ENCODE data around the gene LY6G6D. TPM values are rescaled to one million over a fixed set of nuclear protein-coding genes. Genes with fewer than 3 reads are reported as not detected.

LY6G6D gene
- total RNA-seq, 3 donors from 2014 or later (not counting 1 experiment from before 2014, with no cell fraction given), result 0.94 TPM; not detected in 2

GRCh38 chr6:31686483-31686882 is 28.7 kb upstream of the LY6G6D start:
- Histone ChIP-seq H3K36me3 (ENCODE audit: control insufficient read depth, insufficient read depth, low read length) (peaks cover 46% of the 10 kb centered on the region), H3K9me3 (ENCODE audit: control insufficient read depth, insufficient read depth, low read length) (no peaks in the 10 kb centered on the region), H3K4me1 (ENCODE audit: control insufficient read depth, insufficient read depth, low read length) (peaks cover 14% of the 10 kb centered on the region), H3K4me3 (ENCODE audit: low read length) (no peak overlapping the region), H3K27ac (ENCODE audit: low read length) (no peak overlapping the region), H3K27me3 (ENCODE audit: control insufficient read depth, insufficient read depth, low read length) (no peaks in the 10 kb centered on the region)
- no peaks in the 10 kb centered on the region for H3K9me3 Mint-ChIP-seq
- no peaks in the 10 kb centered on the region for H3K36me3 Mint-ChIP-seq
- no peak overlapping the region for H3K4me3 Mint-ChIP-seq
- ATAC-seq, result no peak
- no peak for DNase-seq
- WGBS (ENCODE audit: insufficient coverage), result 92% methylated on average over 5 of the region's 5 CpGs
- intact Hi-C loops (cut with micrococcal nuclease), result no loop called here
- peak overlapping the region in 1 of 2 donors; percentile 26 for H3K27ac Mint-ChIP-seq
- H3K27me3 Mint-ChIP-seq (ENCODE audit: low read depth in 2 of 2), result no peaks in the 10 kb centered on the region
- no peak for TF ChIP-seq CTCF (IDR thresholded peaks at IDR 0.05)
- peaks cover 3 to 10% of the 10 kb centered on the region in 2 donors for H3K4me1 Mint-ChIP-seq

GRCh38 chr6:31687321-31687720 is 27.8 kb upstream of the LY6G6D start:
- Mint-ChIP-seq H3K4me3 (no peak overlapping the region), H3K9me3 (no peaks in the 10 kb centered on the region), H3K36me3 (no peaks in the 10 kb centered on the region), H3K27me3 (ENCODE audit: low read depth in 2 of 2) (no peaks in the 10 kb centered on the region), H3K27ac (no peak overlapping the region), H3K4me1 (peaks cover 0 to 7% of the 10 kb centered on the region in 2 donors)
- Histone ChIP-seq H3K36me3 (ENCODE audit: control insufficient read depth, insufficient read depth, low read length) (peaks cover 52% of the 10 kb centered on the region), H3K4me3 (ENCODE audit: low read length) (no peak overlapping the region), H3K9me3 (ENCODE audit: control insufficient read depth, insufficient read depth, low read length) (no peaks in the 10 kb centered on the region), H3K27ac (ENCODE audit: low read length) (no peak overlapping the region), H3K4me1 (ENCODE audit: control insufficient read depth, insufficient read depth, low read length) (peaks cover 10% of the 10 kb centered on the region), H3K27me3 (ENCODE audit: control insufficient read depth, insufficient read depth, low read length) (no peaks in the 10 kb centered on the region)
- 94% methylated on average over 8 of the region's 8 CpGs for WGBS (ENCODE audit: insufficient coverage)
- intact Hi-C loops (cut with micrococcal nuclease), result no loop called here
- DNase-seq (no peak), ATAC-seq (no peak)
- no peak for TF ChIP-seq CTCF (IDR thresholded peaks at IDR 0.05)

- no peak for DNase-seq
- Histone ChIP-seq H3K36me3 (ENCODE audit: control insufficient read depth, insufficient read depth, low read length) (peaks cover 60% of the 10 kb centered on the region), H3K4me3 (ENCODE audit: low read length) (no peak overlapping the region), H3K27me3 (ENCODE audit: control insufficient read depth, insufficient read depth, low read length) (no peaks in the 10 kb centered on the region), H3K27ac (ENCODE audit: low read length) (no peak overlapping the region), H3K4me1 (ENCODE audit: control insufficient read depth, insufficient read depth, low read length) (peaks cover 5% of the 10 kb centered on the region), H3K9me3 (ENCODE audit: control insufficient read depth, insufficient read depth, low read length) (no peaks in the 10 kb centered on the region)
- Mint-ChIP-seq H3K36me3 (no peaks in the 10 kb centered on the region), H3K27me3 (ENCODE audit: low read depth in 2 of 2) (no peaks in the 10 kb centered on the region), H3K27ac (no peak overlapping the region), H3K4me3 (no peak overlapping the region), H3K4me1 (peaks cover 0 to 7% of the 10 kb centered on the region in 2 donors), H3K9me3 (no peaks in the 10 kb centered on the region)
- peak in 1 of 3 donors; percentile 18 for ATAC-seq
- WGBS (ENCODE audit: insufficient coverage), result 95% methylated on average over 13 of the region's 14 CpGs
- no peak for TF ChIP-seq CTCF (IDR thresholded peaks at IDR 0.05)
- intact Hi-C loops (cut with micrococcal nuclease), result no loop called here
These were observed 27.1 kb upstream of the LY6G6D start for GRCh38 chr6:31687860-31688693.
